GM18511 (cell line): ENCODE data around the gene SOBP.

Experiments
- ATAC-seq: cut with Tn5 transposase; IDR thresholded peaks from one replicate; pipeline ENCODE4 v1.9.1; 2021; ENCODE audit warnings: mild to moderate bottlenecking, moderate library complexity; ENCODE audit not compliant: unreplicated experiment

Gene SOBP

GRCh38 chr6:107633680-107634323 lies 143.9 kb downstream of the SOBP start:
- ATAC-seq: no peak

GRCh38 chr6:107634324-107635056 lies 144.6 kb downstream of the SOBP start:
- ATAC-seq: no peak

- ATAC-seq: no peak
These were observed 145.2 kb downstream of the SOBP start for GRCh38 chr6:107635057-107635515.

- ATAC-seq: no peak
These were observed 146.6 kb downstream of the SOBP start for GRCh38 chr6:107636486-107636885.

- no peak for ATAC-seq
These were observed 147.7 kb downstream of the SOBP start for GRCh38 chr6:107637316-107638315.

GRCh38 chr6:107638493-107638892 lies 148.6 kb downstream of the SOBP start:
- ATAC-seq: peak; percentile 61

GRCh38 chr6:107639511-107639910 lies 149.6 kb downstream of the SOBP start:
- ATAC-seq: no peak

- no peak for ATAC-seq
These were observed 151.2 kb downstream of the SOBP start for GRCh38 chr6:107641071-107641470.

GRCh38 chr6:107641500-107641941 lies 151.6 kb downstream of the SOBP start:
- ATAC-seq: no peak

- ATAC-seq: peak; percentile 72
These were observed 152.4 kb downstream of the SOBP start for GRCh38 chr6:107642095-107642860.

GRCh38 chr6:107642861-107643328 lies 153.0 kb downstream of the SOBP start:
- ATAC-seq: peak; percentile 4

GRCh38 chr6:107644513-107644912 lies 154.6 kb downstream of the SOBP start:
- ATAC-seq: no peak

- ATAC-seq: no peak
These were observed 155.8 kb downstream of the SOBP start for GRCh38 chr6:107645740-107646139.

GRCh38 chr6:107646176-107646575 lies 156.3 kb downstream of the SOBP start:
- no peak for ATAC-seq

GRCh38 chr6:107646776-107647438 lies 157.0 kb downstream of the SOBP start:
- no peak for ATAC-seq

GRCh38 chr6:107647439-107647948 lies 157.6 kb downstream of the SOBP start:
- no peak for ATAC-seq

- no peak for ATAC-seq
These were observed 159.1 kb downstream of the SOBP start for GRCh38 chr6:107648983-107649382.

GRCh38 chr6:107652526-107653182 lies 162.7 kb downstream of the SOBP start:
- ATAC-seq: no peak

- ATAC-seq: no peak
These were observed 163.3 kb downstream of the SOBP start for GRCh38 chr6:107653183-107653580.
